ENCODE measurements around the gene PPP2CA. TPM values are rescaled to one million over a fixed set of nuclear protein-coding genes. Genes with fewer than 3 reads are reported as not detected.
"Not testable (repeated sequence)": the region's sequence is repeated elsewhere in the genome, so short reads cannot be mapped to it uniquely, and the experiment has no call there.

The PPP2CA gene
- total RNA-seq, 1 donor from 2014 or later: 146 TPM

- Mint-ChIP-seq H3K27ac (ENCODE audit: unreplicated experiment) (no peak overlapping the region), H3K36me3 (ENCODE audit: low read depth, unreplicated experiment) (peaks cover 51% of the 10 kb centered on the region), H3K4me3 (ENCODE audit: unreplicated experiment) (no peak overlapping the region), H3K9me3 (ENCODE audit: unreplicated experiment) (no peaks in the 10 kb centered on the region), H3K27me3 (ENCODE audit: unreplicated experiment) (no peaks in the 10 kb centered on the region), H3K4me1 (ENCODE audit: unreplicated experiment) (no peaks in the 10 kb centered on the region)
- TF ChIP-seq, protein P1, sequence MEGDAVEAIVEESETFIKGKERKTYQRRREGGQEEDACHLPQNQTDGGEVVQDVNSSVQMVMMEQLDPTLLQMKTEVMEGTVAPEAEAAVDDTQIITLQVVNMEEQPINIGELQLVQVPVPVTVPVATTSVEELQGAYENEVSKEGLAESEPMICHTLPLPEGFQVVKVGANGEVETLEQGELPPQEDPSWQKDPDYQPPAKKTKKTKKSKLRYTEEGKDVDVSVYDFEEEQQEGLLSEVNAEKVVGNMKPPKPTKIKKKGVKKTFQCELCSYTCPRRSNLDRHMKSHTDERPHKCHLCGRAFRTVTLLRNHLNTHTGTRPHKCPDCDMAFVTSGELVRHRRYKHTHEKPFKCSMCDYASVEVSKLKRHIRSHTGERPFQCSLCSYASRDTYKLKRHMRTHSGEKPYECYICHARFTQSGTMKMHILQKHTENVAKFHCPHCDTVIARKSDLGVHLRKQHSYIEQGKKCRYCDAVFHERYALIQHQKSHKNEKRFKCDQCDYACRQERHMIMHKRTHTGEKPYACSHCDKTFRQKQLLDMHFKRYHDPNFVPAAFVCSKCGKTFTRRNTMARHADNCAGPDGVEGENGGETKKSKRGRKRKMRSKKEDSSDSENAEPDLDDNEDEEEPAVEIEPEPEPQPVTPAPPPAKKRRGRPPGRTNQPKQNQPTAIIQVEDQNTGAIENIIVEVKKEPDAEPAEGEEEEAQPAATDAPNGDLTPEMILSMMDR (IDR thresholded peaks at IDR 0.05; ENCODE audit: unreplicated experiment): no peak
- DNase-seq (ENCODE audit: low spot score): no peak
Observed at GRCh38 chr5:134161513-134162395, 64.1 kb downstream of the PPP2CA start.

- Mint-ChIP-seq H3K4me1 (ENCODE audit: unreplicated experiment) (peaks cover 68% of the 10 kb centered on the region), H3K27me3 (ENCODE audit: unreplicated experiment) (peaks cover 8% of the 10 kb centered on the region), H3K36me3 (ENCODE audit: low read depth, unreplicated experiment) (peaks cover 52% of the 10 kb centered on the region), H3K9me3 (ENCODE audit: unreplicated experiment) (no peaks in the 10 kb centered on the region), H3K4me3 (ENCODE audit: unreplicated experiment) (no peak overlapping the region), H3K27ac (ENCODE audit: unreplicated experiment) (no peak overlapping the region)
- no peak for DNase-seq (ENCODE audit: low spot score)
- TF ChIP-seq, protein P1 (IDR thresholded peaks at IDR 0.05; ENCODE audit: unreplicated experiment): no peak
Observed at GRCh38 chr5:134153657-134154056, 72.2 kb downstream of the PPP2CA start.

GRCh38 chr5:134153241-134153640 lies 72.6 kb downstream of the PPP2CA start:
- TF ChIP-seq, protein P1 (IDR thresholded peaks at IDR 0.05; ENCODE audit: unreplicated experiment): no peak
- Mint-ChIP-seq H3K9me3 (ENCODE audit: unreplicated experiment) (no peaks in the 10 kb centered on the region), H3K4me3 (ENCODE audit: unreplicated experiment) (no peak overlapping the region), H3K27me3 (ENCODE audit: unreplicated experiment) (peaks cover 8% of the 10 kb centered on the region), H3K27ac (ENCODE audit: unreplicated experiment) (no peak overlapping the region), H3K4me1 (ENCODE audit: unreplicated experiment) (peaks cover 70% of the 10 kb centered on the region), H3K36me3 (ENCODE audit: low read depth, unreplicated experiment) (peaks cover 52% of the 10 kb centered on the region)
- DNase-seq (ENCODE audit: low spot score): no peak

DNA sequence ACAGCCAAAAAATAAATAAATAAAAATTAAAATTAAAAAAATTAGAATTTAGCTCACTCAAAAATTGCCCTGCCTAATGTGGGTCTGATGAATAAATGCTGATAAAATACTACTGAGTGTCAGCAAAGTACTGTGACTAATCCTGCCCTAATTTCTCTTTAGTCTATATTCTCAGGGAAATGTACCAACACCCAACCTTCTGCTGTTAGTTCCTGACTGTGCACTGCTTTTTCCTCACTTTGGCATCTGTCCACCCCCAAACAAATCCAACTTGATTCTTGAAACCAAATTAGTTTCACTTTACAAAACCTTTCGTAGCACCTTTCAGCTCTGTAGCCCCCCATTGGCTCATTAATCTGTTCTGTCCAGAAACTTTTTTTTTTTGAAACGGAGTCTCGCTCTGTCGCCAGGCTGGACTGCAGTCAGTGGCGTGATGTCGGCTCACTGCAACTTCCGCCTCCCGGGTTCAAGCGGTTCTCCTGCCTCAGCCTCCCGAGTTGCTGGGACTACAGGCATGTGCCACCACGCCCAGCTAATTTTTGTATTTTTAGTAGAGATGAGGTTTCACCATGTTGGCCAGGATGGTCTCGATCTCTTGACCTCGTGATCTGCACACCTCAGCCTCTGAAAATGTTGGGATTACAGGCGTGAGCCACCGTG lies 73.6 kb downstream of the PPP2CA start:
- H3K27me3 Mint-ChIP-seq (ENCODE audit: unreplicated experiment); H3K9me3 Mint-ChIP-seq (ENCODE audit: unreplicated experiment); DNase-seq (ENCODE audit: low spot score): not testable (repeated sequence)
- H3K4me1 Mint-ChIP-seq (ENCODE audit: unreplicated experiment): peaks cover 73% of the 10 kb centered on the region
- H3K27ac Mint-ChIP-seq (ENCODE audit: unreplicated experiment): peak overlapping the region; percentile 90
- H3K36me3 Mint-ChIP-seq (ENCODE audit: low read depth, unreplicated experiment): peaks cover 51% of the 10 kb centered on the region
- H3K4me3 Mint-ChIP-seq (ENCODE audit: unreplicated experiment): peak overlapping the region; percentile 61

GRCh38 chr5:134151723-134152122 lies 74.2 kb downstream of the PPP2CA start:
- H3K36me3 Mint-ChIP-seq (ENCODE audit: low read depth, unreplicated experiment): peaks cover 51% of the 10 kb centered on the region
- no peak for DNase-seq (ENCODE audit: low spot score)

More at GRCh38 chr5:134151723-134152122, 74.2 kb downstream of the PPP2CA start:
- no peaks in the 10 kb centered on the region for H3K9me3 Mint-ChIP-seq (ENCODE audit: unreplicated experiment)
- H3K27me3 Mint-ChIP-seq (ENCODE audit: unreplicated experiment): peaks cover 8% of the 10 kb centered on the region
- H3K27ac Mint-ChIP-seq (ENCODE audit: unreplicated experiment): peak overlapping the region; percentile 91
- H3K4me1 Mint-ChIP-seq (ENCODE audit: unreplicated experiment): peaks cover 79% of the 10 kb centered on the region
- TF ChIP-seq, protein P1 (IDR thresholded peaks at IDR 0.05; ENCODE audit: unreplicated experiment): no peak
- H3K4me3 Mint-ChIP-seq (ENCODE audit: unreplicated experiment): peak overlapping the region; percentile 68
